ENCODE results near the gene NUDT6.
"Not testable (repeated sequence)": the region's sequence is repeated elsewhere in the genome, so short reads cannot be mapped to it uniquely, and the experiment has no call there.

The NUDT6 gene, protein sequence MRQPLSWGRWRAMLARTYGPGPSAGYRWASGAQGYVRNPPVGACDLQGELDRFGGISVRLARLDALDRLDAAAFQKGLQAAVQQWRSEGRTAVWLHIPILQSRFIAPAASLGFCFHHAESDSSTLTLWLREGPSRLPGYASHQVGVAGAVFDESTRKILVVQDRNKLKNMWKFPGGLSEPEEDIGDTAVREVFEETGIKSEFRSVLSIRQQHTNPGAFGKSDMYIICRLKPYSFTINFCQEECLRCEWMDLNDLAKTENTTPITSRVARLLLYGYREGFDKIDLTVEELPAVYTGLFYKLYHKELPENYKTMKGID

DNA sequence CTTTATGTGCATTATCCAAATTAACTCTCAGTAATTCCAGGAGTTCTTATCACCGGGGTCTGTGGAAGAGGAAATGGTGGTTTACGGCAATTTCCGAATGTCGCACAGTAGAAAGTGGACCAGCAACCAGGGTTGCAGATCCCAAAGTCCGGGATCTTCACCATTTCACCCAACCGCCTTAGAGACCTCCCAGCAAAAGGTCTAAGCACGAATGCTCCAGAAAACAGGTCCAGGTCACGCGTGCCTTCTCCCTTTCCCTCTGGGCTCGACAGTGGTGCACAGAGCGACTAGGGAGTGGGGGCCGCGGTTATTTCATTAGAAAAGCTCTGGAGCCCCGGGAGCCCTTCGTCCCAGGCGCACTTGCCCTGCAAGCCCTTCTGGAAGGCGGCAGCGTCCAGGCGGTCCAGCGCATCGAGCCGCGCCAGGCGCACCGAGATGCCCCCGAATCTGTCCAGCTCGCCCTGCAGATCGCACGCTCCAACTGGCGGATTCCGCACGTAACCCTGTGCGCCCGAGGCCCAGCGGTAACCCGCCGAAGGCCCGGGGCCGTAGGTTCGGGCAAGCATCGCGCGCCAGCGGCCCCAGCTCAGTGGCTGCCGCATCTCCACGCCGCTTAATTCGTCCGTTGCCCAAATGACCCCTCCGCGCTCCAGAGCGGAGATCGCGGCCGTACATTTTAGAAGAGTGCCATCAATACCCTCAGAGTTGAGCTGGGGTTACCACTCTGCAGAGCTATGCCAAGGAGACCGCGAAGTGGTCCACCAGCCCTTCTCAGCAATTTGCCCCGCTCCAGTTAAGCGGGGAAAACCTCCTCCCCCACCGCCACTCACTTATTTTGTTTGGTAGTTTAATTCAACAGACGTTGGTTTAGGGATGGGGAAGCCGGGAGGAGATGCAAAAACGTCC lies at the start of gene NUDT6:
NUDT6 (minus strand) TSS at position 627 of the 906 bp plus-strand sequence; CDS start at position 602, 25 bp downstream.
- DNase-seq (ENCODE audit: low read depth in 2 of 2), result peak in 1 of 2 donors; percentile 5

DNA sequence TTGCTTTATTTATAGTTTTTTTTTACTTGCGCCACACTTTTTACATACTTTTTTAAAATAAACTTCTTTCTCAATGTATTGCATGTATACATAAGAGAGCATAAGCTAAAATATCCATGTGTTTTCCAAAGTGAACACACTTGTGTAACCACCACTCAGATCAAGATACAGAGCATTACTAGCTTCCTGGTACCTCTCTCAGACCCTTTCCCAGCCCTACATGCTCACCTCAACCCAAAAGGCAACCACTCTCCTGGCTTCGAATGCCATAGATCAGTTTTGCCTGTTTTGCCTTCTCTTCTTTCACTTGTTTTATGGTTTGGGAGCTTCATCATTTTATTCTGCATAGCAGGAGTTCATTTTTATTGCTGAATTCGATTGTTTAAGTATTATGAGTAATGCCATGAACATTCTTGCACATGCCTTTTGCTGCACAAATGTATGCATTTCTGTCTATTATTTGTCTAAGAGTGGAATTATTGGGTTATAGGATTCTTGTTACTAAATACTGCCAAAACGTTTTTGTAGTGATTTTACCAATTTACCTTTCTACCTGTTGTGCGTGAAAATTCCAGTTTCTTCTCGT lies 45.9 kb upstream of the NUDT6 start:
- no peak for DNase-seq (ENCODE audit: low read depth in 2 of 2)

DNA sequence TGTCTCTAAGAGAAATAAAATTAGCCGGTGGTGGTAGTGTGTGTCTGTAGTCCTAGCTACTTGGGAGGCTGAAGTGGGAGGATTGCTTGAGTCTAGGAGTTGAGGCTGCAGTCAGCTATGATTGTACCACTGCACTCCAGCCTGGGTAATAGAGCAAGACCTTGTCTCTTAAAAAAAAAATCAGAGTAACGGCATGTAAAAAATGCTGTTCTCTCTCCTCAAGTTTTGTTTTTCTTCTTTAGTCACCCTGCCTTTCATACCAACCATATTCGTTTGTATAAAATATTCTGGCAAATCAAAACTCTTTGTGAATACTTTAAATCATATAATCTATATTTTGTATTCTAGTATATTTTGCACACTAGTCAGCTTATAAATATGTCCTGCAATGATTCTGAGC lies 44.8 kb upstream of the NUDT6 start:
- DNase-seq (ENCODE audit: low read depth in 2 of 2), result no peak

DNA sequence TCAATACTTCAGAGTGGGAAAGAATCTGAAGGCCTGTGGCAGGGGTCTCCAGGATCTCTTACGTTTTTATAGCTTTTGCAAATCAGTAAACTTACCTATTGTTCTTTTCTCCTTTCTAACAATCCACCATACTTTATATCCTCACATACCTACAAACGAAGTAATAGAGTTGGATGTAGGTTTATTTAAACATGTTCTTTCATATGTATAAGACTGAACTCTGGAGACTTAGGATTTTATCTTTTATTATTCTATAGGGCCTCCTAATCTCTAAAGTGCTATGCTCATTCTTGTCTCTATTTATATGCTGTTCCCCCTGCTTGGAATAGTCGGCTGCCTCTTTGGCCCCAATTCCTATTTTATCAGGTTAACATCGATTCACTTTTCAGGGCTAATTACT lies 43.8 kb upstream of the NUDT6 start:
- DNase-seq (ENCODE audit: low read depth in 2 of 2), result no peak

DNA sequence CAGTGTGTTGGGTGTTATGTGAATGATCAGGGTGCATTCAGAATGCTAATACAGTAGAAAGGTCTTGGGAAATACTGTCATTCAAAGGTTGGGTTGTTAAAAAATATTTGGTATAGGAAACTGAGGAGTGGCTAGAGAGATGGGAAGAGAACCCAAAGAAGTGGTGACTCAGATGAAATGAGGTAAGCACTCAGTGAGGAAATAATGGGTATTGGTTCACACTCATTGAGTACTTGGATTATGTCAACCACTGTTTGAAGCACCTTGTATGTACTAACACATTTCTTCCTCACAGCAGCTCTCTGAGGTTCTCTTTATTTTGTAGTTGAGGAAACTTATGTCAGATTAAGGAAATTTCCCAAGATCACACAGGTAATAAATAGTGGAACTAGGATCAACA lies 40.8 kb upstream of the NUDT6 start:
- DNase-seq (ENCODE audit: low read depth in 2 of 2), result no peak

DNA sequence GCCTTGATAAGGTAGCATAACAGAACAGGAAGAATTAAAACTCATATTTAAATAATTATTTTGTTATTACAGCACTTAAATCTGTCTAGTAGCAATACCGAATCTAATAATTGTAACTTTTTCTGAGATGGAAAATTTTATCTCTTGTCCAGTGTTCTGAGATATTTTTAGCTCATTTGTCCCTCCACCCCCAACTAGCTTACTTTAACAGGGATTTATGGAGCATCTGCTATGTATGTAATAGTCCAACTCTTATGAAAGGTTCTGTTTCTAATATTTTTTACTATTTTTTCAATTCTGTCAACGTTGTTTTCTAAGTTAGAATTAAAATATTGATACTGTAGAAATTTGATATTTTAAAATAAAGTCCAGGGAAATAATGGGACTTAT lies 38.2 kb upstream of the NUDT6 start:
- no peak for DNase-seq (ENCODE audit: low read depth in 2 of 2)

DNA sequence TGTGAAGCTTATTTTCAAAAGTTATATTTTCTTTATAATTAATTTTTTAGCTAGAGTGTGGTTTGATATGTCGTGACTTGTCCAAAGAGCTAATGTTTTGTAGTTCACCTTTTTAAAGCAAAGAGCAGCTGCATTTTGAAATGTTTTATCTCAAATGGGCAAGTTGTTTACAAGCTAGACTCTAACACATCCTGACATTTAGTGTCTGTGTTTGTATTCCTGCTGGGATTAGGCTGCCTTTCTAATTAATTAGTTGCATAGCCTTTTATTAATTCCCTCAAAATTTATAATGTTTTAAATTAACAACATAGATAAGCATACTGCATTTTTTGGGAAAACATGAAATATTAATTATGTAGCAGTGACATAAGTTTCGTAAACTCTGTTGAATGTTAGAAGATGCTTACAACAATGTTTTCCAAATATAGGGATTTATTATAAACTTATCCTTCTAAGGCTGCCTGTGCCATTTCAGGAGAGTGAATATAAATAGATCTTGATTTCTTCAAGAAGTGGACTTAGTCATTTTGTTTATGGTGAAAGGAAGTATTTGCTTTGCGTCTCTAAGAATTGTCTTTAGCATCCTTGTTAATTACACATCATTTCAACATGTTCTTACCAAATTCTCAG lies 37.7 kb upstream of the NUDT6 start:
- DNase-seq (ENCODE audit: low read depth in 2 of 2), result no peak

DNA sequence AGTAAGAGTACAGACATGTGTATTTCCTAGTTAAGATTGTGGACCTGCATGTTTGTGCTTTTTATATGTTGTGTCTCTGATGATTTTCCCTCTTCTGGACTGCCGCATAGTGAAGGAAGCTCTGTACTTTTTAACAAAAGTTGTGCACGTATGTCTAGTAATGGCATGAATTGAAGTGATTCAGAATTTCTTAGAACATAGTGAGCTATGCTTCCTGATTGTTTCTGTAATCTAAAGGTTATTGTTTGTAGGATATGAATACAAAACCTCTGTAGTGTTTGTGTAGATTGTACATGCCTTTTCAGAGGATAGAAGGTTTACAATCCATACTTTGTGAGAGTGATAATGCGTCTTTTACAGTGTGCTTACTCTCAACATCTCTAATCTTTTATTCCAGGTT lies 37.0 kb upstream of the NUDT6 start:
- DNase-seq (ENCODE audit: low read depth in 2 of 2), result no peak

DNA sequence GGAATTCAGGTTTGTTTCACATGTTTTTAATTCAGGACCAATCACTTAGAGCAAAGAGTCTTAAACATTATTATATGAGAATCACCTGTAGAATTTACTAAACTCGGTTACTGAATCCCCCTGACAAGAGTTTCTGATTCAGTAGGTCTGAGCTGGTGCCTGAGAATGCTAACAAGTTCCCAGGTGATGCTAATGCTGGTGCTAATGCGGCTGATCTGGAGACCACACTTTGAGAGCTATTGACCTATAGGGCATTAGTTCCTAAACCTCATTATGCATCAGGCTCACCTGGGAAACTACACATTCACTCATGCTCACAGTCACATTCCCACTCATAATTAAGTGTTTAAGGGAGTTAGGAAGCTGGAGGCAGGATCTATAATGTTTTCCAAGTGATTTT lies 36.1 kb upstream of the NUDT6 start:
- no peak for DNase-seq (ENCODE audit: low read depth in 2 of 2)

DNA sequence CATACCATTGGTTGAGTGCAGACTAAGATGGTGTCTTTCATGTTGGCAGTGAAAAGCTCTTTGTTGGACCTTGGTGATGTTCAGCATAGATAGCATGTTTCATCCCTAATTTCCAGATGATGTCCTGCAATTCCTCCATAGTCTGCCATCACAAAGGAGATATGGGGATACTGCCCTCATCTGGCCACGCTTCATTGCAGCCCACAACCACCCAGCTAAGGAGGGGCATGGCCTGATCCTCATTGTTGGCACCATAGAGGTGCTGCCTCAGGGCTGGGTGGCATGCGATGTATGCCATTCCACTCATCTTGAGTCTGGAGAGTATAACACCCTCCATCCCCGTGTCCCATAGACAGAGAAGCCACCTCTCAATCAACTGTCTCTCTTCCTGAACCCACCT lies 31.5 kb upstream of the NUDT6 start:
- DNase-seq (ENCODE audit: low read depth in 2 of 2), result no peak

DNA sequence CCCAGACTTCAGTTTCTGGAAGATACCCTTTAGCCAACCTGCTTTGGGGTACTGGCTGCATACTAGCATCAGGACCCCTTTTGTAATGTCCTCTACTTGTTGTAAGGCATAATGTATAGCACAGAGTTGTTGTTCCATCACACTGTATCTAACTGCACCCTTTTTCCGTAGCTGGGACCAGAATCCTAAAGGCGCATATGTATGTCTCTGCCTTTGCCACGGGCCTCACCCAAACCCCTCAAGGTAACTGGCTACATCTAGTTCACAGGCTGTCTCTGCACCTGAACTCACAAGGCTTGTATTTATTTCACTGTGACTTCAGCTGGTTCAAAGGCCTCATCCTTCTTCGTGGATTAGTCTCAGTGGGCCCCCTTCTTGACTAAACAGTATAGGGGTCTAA lies 29.6 kb upstream of the NUDT6 start:
- no peak for DNase-seq (ENCODE audit: low read depth in 2 of 2)

DNA sequence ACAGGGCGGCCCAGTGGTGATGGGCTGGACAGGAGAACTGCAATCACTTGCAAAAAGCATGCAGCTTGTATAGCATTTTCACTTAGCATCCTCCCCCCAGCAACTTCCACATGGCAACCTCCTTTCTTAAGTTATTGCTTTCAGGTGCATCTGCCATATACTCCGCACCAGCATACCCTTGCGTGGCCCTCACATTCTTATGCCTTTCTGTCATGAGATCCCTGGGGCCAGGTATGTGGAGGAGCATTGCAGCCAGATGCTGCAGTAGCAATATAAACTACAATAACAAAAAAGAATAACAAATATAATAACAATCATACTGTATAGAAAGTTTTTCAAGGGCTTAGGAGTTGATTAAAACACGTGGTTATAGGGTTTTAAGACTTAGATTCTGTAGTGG lies 26.3 kb upstream of the NUDT6 start:
- no peak for DNase-seq (ENCODE audit: low read depth in 2 of 2)

DNA sequence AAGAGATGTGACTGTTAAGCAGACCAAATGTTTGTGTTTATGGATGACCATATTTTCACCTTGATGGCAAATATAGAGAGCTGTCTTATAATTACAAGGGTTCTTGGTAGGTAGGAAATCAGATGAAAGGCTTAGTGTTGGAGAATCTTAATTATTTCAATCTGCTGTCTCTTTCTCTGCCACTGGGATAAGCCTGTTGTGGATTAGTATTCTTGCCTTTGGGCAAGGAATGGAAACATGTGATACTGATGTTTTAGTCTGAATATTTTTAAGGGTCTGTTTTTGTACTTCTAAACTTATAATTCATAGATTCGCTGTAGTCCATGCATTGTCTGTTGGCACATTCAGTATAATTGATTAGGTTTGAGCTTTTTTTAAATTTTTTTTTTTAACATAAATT lies 23.7 kb upstream of the NUDT6 start:
- DNase-seq (ENCODE audit: low read depth in 2 of 2), result no peak

DNA sequence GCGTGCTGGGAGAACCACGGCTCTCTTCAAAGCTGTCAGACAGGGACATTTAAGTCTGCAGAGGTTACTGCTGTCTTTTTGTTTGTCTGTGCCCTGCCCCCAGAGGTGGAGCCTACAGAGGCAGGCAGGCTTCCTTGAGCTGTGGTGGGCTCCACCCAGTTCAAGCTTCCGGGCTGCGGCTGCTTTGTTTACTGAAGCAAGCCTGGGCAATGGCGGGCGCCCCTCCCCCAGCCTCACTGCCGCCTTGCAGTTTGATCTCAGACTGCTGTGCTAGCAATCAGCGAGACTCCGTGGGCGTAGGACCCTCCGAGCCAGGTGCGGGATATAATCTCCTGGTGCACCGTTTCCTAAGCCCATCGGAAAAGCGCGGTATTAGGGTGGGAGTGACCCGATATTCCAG lies 22.7 kb upstream of the NUDT6 start:
- DNase-seq (ENCODE audit: low read depth in 2 of 2), result not testable (repeated sequence)

DNA sequence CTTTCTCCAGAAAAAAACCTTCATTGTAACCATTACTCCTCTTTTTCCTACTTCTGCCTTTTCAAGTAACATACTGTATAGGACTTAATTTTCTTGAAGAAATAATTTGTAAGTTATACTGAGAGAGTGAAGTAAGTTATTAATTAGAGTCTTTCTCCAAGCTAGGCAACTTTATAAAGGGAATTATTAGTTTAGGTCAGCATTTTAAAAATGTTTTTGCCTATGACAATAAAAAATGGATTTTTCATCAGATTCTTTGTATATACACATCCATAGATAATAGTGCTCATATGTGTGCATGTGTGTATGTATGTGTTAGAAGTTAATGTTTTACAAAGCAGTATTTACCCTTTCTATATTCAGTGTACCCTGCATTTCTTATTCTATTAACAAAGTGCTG lies 10.4 kb upstream of the NUDT6 start:
- no peak for DNase-seq (ENCODE audit: low read depth in 2 of 2)

DNA sequence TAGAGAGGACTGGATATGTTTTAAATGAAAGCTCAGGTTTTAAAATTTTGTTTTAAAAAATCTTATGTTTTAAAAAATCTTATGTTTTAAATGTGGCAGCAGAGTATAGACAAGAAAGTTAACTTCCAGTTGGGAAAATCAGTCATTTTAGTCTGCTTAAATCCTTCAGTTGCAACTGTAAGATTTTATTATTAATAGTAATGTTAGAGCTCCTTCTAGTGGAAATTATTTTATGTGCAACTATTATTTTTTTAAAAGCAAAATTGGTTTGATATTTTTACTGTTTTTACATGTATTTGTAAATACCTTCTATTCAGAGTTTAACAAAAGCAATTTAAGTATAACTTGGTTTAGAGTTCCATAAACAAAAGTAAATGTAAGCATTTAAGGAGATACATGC lies 8.5 kb upstream of the NUDT6 start:
- DNase-seq (ENCODE audit: low read depth in 2 of 2), result no peak

DNA sequence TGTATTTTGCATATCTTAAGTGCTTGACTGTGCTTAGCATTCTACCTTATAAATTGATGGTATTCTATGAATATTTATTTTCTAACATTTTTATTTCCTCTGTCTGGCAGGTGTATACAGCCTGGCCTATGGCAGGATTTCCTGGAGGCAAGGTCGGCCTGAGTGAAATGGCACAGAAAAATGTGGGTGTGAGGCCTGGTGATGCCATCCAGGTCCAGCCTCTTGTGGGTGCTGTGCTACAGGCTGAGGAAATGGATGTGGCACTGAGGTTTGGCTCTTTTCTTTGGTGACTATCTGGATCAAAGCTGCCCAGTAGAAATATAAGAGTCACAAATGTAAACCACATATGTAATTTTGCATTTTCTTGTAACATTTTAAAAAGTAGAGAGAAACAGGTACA lies 6.5 kb upstream of the NUDT6 start:
- DNase-seq (ENCODE audit: low read depth in 2 of 2), result no peak

DNA sequence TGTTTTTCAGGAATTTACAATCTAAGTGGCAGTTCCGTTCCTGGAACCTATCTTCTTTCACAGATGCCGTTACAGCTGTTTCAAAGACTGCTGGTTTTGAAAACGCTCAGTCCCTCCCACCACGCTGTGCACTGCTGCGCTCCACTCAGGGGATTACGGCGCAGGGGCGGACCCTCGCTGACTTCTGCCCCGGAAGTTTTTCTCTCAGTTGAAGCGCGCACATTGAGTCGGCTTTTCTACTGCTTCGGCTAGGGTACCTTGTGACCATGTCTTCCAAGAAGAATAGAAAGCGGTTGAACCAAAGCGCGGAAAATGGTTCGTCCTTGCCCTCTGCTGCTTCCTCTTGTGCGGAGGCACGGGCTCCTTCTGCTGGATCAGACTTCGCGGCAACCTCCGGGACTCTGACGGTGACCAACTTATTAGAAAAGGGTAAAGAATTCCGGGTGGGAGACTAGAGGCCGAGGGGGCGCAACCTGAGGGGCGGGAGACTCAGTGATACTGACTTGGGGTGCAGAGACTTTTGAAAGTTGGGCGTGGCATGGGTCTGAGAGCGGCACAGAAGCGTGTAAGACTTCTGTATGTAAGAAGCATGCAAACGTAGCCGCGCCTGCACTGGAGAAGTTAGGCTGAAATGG lies 597 bp upstream of the NUDT6 start:
- peak; percentile 77 to 84 for DNase-seq (ENCODE audit: low read depth in 2 of 2)

DNA sequence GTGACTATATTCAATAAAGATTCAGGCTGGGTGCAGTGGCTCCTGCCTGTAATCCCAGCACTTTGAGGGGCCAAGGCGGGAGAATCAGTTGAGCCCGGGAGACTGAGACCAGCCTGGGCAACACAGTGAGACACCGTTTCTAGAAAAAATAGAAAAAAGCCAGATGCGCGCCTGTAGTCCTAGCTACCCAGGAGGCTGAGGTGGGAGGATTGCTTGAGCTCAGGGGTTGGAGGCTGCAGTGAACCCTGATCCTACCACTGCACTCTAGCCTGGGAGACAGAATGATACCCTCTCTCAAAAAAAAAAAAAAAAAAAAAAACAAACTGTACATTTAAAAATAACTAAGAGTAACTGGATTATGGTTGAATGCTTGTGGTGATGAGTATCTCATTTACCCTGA lies 1.1 kb downstream of the NUDT6 start:
- no peak for DNase-seq (ENCODE audit: low read depth in 2 of 2)

DNA sequence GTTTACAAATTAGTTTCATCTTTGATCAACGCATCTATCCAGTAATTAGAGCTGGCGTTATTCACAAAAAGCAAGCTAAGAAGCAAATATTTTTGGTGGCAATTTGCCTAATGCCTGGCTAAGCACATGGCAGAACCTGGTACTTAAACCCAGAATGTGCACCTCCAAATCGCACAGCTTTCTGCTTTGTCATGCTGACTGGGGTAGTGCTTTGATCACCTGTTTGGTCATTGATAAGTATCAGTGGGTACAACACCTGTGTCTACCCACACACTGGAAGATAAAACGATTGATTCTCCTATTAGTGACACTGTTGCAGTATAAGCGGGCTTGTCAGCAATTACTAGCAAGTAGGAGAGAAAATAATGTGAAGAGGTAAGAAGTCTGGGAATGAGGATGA lies 1.9 kb downstream of the NUDT6 start:
- no peak for DNase-seq (ENCODE audit: low read depth in 2 of 2)

DNA sequence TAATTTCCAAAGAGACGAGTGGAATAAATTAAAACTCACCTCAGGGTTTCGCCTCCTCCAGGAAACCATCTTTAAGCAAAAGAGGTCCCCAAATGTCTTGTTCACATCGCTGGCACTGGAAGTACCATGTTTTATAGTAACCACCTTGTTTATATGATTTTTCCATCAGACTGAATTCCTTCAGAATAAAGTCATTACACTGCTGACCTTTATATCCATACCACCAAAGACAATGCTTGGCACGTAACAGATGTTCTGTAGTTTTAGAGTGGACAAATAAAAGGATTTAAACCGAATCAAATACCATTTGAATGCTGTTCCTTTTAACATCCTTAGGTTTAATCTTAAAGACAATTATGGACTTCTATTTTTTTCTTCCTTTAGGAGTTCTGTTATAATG lies 4.7 kb downstream of the NUDT6 start:
- DNase-seq (ENCODE audit: low read depth in 2 of 2), result no peak

DNA sequence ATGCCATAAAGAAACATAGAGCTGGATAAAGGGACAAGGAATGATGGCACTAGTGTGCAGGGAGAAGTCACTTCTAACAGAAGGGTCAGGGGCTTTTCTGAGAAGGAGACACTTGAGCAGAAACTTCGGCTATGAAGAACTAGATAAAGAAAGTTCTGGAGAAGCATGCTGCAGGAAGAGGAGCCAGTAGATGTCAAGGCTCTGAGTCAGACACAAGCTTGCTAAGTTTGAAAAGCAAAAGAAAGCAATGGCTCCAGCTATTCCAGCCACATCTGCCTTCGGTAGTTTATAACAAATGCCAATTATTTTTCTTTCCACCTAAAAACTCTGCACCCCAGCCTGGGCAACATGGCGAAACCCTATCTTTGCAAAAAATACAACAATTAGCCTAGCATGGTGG lies 7.5 kb downstream of the NUDT6 start:
- no peak for DNase-seq (ENCODE audit: low read depth in 2 of 2)
